ENCODE measurements around the gene WWP2.

Gene WWP2

DNA sequence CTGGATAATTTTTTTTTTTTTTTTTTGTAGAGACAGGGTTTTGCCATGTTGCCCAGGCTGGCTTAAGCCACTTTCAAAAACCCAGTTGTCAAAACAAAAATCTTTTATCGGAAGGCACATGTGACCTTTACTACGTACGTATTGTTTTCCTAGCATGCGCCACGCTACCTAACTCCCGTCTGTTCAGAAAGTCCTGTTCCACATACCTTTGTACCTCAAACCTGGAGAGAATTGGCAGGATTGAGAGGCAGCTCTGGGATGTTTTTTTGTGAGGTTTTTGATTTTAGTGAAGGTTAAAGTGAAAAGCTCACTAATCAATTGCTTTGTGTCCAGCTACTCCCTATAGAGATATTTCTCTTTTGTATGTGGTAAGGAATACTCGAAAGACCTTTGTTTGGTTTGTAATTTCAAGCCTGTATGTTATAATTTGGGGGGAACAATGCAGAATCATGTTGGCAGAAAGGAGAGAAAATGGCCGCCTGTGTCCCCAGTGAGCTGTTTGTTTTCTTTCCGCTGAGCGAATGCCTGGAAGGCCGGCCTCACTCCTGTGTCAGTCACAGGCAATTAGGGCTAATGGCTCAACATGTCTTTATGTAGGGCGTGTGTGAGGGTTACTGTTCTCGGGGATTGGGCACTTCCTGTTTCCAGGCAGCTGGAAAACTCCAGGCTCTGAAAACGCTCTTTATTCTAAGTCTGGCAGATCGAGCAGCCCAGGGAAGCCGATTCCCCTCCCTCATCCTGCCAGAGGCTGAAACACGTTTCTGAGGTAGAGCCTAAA lies 128.2 kb downstream of the WWP2 start:
- DNase-seq (ENCODE audit: low spot score): peak; percentile 26

DNA sequence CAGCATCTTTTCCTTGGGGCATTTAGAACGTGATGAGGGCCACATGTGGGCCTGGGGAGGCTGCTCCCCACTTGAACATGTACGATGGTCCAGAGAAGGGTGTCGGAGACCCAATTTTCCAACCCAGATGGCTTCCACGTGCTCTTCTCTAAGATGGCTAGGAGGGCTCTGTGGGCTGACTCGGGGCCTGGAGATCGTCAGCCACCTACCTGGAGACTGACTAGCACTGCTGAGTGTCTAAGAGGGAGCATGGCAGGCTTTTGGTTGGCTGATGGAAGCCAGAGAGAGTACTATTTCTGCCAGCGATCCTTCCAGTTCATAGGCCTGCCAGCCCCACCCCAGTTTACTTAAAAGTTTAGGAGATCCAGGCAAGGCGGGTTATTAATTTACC lies 128.8 kb downstream of the WWP2 start:
- DNase-seq (ENCODE audit: low spot score): no peak

- DNase-seq (ENCODE audit: low spot score): no peak
Observed at GRCh38 chr16:69892378-69892777, 130.2 kb downstream of the WWP2 start.

GRCh38 chr16:69893106-69893505 lies 131.0 kb downstream of the WWP2 start:
- DNase-seq (ENCODE audit: low spot score): no peak

DNA sequence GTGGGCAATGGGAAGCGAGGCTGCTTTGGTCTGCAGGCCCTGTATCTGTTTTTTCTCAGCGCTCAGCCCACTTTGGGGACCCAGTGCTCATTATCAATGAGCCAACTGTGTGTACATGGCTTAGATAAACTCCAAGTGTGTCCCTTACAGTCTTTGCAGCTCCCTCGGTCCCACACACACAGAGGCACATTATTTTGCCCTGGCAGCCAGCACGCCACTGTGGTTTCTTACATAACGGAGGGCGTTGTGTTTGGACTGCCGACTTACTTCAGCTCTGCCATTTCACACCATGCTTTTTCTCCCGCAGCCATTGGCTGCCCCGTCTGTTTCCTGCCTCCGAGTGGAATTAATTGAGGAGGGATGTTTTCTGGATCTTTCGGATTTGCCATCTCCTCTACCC lies 132.5 kb downstream of the WWP2 start:
- no peak for DNase-seq (ENCODE audit: low spot score)

GRCh38 chr16:69903865-69904415 lies 141.8 kb downstream of the WWP2 start:
- DNase-seq (ENCODE audit: low spot score): no peak

DNA sequence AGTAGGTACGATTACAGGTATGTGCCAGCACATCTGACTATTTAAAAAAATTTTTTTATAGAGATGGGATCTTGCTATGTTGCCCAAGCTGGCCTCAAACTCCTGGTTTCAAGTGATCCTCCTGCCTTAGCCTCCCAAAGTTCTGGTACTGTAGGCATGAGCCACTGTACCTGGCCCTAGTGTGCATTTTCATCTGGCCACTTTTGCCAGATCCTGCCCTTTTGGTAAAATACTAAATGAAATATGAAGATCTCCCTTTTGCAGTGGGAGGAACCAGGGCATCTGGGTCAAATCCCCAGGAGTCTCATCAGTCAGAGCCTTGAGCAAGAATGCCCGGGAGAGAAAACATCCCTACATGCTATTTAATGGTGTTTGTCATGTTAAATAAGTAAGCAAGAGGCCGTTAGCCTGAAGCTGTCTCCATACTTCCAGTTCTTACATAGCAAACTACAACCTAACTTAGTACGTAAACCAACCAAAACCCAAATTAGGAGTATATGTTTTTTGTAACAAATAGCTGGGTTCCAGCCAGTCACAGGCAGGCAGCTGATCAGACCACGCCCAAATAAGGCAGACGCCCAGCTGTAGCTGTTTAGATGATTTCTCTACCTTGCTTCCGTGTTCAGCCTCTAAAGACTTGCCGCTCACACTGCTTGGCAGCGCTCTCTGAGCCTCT lies 142.5 kb downstream of the WWP2 start:
- DNase-seq (ENCODE audit: low spot score): no peak

DNA sequence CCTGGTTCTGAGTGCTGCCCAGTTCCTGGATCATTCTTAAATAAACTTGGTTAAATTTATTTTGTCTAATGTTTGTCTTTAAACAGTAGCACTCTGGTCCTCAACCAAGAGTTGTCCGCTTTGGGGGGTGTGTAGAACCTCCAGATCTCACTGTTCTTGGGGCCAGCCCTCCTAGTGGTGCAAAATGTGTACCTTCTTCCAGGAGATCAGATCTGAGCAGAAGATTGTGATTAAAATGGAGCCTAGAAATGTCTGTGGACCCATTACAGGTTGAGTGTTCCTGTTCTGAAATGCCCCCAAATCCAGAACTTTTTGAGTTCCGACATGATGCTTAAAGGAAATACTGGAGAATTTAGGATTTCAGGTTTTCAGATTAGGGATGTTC lies 143.0 kb downstream of the WWP2 start:
- DNase-seq (ENCODE audit: low spot score): no peak

GRCh38 chr16:69906838-69907401 lies 144.8 kb downstream of the WWP2 start:
- peak; percentile 57 for DNase-seq (ENCODE audit: low spot score)

GRCh38 chr16:69909043-69909442 lies 146.9 kb downstream of the WWP2 start:
- DNase-seq (ENCODE audit: low spot score): no peak

- DNase-seq (ENCODE audit: low spot score): no peak
Observed at GRCh38 chr16:69909760-69910159, 147.6 kb downstream of the WWP2 start.

- DNase-seq (ENCODE audit: low spot score): no peak
Observed at GRCh38 chr16:69910964-69911363, 148.8 kb downstream of the WWP2 start.

DNA sequence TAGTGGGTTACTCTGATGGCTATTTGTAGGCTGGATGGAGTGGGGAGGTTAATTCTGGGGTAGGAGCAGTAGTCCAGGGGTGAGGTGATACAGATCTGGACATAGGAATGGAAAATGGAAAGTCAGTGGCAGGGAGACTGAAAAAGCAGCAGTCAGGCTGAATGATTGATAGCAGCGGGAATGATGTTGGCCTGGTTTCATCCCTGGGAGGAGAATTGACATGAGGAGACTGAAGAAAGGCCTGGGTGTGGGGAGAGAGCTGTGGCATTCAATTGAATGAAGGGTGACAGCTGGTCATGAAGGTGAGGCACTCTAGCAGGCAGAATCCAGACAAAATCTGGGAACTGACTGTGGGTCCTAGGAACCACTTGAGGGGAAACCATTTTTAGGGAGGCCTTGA lies 154.3 kb downstream of the WWP2 start:
- no peak for DNase-seq (ENCODE audit: low spot score)

DNA sequence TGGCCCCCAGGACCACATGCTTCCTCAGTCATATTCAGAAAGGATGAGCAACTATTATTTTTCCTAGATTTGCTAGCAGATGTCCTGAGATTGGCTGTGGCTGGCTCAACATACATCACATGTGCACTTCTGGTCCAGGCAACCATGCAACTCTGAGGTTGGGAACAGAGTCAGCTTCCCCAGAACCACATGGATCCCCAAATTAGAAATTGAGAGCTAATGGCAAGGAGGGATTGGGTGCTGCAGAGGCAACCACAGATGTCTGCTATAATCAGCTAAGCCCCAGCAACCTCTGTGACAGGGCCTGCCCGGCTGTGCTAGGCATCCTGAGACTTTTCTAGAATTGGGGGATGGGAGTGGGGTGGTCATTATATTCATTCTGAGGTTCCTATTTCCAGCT lies 155.2 kb downstream of the WWP2 start:
- no peak for DNase-seq (ENCODE audit: low spot score)

DNA sequence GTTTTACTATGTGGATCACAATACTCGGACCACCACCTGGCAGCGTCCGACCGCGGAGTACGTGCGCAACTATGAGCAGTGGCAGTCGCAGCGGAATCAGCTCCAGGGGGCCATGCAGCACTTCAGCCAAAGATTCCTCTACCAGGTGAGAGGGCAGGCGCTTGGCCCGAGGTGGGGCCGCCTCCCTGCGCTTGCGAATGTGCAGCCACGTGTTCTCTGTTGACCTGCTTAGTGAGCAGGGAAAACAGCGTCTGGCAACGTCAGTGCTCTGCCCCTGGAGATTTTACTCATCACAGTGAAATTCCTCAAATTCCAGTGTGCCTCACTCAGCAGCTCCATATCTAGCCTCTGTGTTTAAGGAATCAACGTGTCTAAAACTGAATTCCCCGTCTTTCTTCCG lies 155.6 kb downstream of the WWP2 start:
- peak; percentile 83 for DNase-seq (ENCODE audit: low spot score)

DNA sequence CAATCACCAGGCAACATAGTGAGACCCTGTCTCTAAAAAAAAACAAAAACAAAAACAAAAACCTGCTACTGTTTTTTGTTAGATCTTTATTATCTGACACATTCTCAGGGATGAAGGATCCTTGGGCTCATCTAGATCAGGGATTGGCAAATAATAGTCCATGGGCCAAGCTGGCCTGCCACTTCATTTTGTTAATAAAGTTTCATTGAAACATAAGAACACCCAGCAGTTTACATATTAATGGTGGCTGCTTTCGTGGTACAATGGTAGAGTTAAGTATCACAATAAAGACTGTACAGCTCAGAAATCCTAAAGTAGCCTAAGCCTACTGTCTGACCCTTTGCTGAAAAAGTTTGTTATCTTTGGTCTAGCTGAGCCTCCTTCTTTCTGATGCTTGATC lies 156.1 kb downstream of the WWP2 start:
- no peak for DNase-seq (ENCODE audit: low spot score)

- no peak for DNase-seq (ENCODE audit: low spot score)
Observed at GRCh38 chr16:69921127-69921526, 159.0 kb downstream of the WWP2 start.

- DNase-seq (ENCODE audit: low spot score): no peak
Observed at GRCh38 chr16:69922200-69922599, 160.1 kb downstream of the WWP2 start.

GRCh38 chr16:69924041-69924775 lies 162.1 kb downstream of the WWP2 start:
- no peak for DNase-seq (ENCODE audit: low spot score)

GRCh38 chr16:69924777-69925191 lies 162.7 kb downstream of the WWP2 start:
- DNase-seq (ENCODE audit: low spot score): peak; percentile 86

DNA sequence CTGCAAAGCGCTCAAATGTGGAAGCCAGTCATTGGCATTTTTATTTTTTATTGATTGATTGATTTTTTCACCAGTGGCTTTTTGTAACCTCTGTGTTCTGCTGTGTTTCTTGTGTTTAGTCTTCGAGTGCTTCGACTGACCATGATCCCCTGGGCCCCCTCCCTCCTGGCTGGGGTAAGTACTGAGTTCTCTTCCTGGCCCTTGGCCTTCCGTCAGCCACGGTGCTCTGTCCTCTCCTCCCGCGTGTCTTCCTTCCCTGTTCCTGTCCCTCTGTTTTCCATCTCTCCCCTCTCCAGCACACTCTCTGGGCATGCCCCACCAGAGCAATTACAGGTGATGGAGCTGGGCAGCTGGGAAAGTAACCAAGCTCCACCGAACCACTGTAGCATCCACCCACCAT lies 163.2 kb downstream of the WWP2 start:
- no peak for DNase-seq (ENCODE audit: low spot score)

GRCh38 chr16:69926241-69926640 lies 164.1 kb downstream of the WWP2 start:
- no peak for DNase-seq (ENCODE audit: low spot score)

Measured in AG08396 (cell line).